ENCODE results near the gene ZNF618. TPM values are rescaled to one million over a fixed set of nuclear protein-coding genes. Genes with fewer than 3 reads are reported as not detected.

The ZNF618 gene
- total and polyA plus RNA-seq, 7 donors = 0.92 to 8.0 (median 2.3) TPM

- WGBS, 2 donors = 81 to 86% methylated on average over 6 of the region's 6 CpGs
- no peak overlapping the region for H3K4me3 ChIP-seq
- H3K27me3 ChIP-seq = no peaks in the 10 kb centered on the region
- H3K27ac ChIP-seq = no peak overlapping the region
- peaks cover 0 to 3% (median 0%) of the 10 kb centered on the region in 4 donors for H3K9me3 ChIP-seq
- H3K36me3 ChIP-seq = no peaks in the 10 kb centered on the region
- no peak for DNase-seq
- TF ChIP-seq POLR2A (IDR thresholded peaks at IDR 0.05) (no peak), CTCF (IDR thresholded peaks at IDR 0.05) (no peak), POLR2AphosphoS5 (IDR thresholded peaks at IDR 0.05) (no peak), EP300 (IDR thresholded peaks at IDR 0.05) (no peak)
- intact Hi-C loops (cut with DNase I) = no loop called here
- peaks cover 0 to 8% (median 7%) of the 10 kb centered on the region in 4 donors for H3K4me1 ChIP-seq
Measured at GRCh38 chr9:113892861-113893491, 16.9 kb downstream of the ZNF618 start.

GRCh38 chr9:113894166-113894565 is 18.1 kb downstream of the ZNF618 start:
- Histone ChIP-seq H3K4me1 (no peaks in the 10 kb centered on the region), H3K9me3 (peaks cover 0 to 3% (median 0%) of the 10 kb centered on the region in 4 donors), H3K27ac (no peak overlapping the region), H3K27me3 (no peaks in the 10 kb centered on the region), H3K4me3 (no peak overlapping the region), H3K36me3 (no peaks in the 10 kb centered on the region)
- intact Hi-C loops (cut with DNase I) = no loop called here
- WGBS, 2 donors = 96 to 98% methylated on average over 1 of the region's 1 CpG
- no peak for DNase-seq
- TF ChIP-seq EP300 (IDR thresholded peaks at IDR 0.05) = no peak
- TF ChIP-seq CTCF (IDR thresholded peaks at IDR 0.05) = no peak
- no peak for TF ChIP-seq POLR2A (IDR thresholded peaks at IDR 0.05)
- no peak for TF ChIP-seq POLR2AphosphoS5 (IDR thresholded peaks at IDR 0.05)

GRCh38 chr9:113895526-113895925 is 19.4 kb downstream of the ZNF618 start:
- WGBS, 2 donors = 73 to 74% methylated on average over 3 of the region's 3 CpGs
- no peaks in the 10 kb centered on the region for H3K4me1 ChIP-seq
- intact Hi-C loops (cut with DNase I) = no loop called here
- H3K27ac ChIP-seq = no peak overlapping the region
- peaks cover 0 to 1% (median 0%) of the 10 kb centered on the region in 4 donors for H3K9me3 ChIP-seq
- H3K4me3 ChIP-seq = no peak overlapping the region
- H3K27me3 ChIP-seq = no peaks in the 10 kb centered on the region
- no peaks in the 10 kb centered on the region for H3K36me3 ChIP-seq
- no peak for DNase-seq
- TF ChIP-seq EP300 (IDR thresholded peaks at IDR 0.05) (no peak), CTCF (IDR thresholded peaks at IDR 0.05) (no peak), POLR2A (IDR thresholded peaks at IDR 0.05) (no peak), POLR2AphosphoS5 (IDR thresholded peaks at IDR 0.05) (no peak)

- intact Hi-C loops (cut with DNase I) = no loop called here
- TF ChIP-seq POLR2AphosphoS5 (IDR thresholded peaks at IDR 0.05) (no peak), POLR2A (IDR thresholded peaks at IDR 0.05) (no peak), EP300 (IDR thresholded peaks at IDR 0.05) (no peak), CTCF (IDR thresholded peaks at IDR 0.05) (no peak)
- no peaks in the 10 kb centered on the region for H3K36me3 ChIP-seq
Measured at GRCh38 chr9:113896713-113897112, 20.6 kb downstream of the ZNF618 start.

DNA sequence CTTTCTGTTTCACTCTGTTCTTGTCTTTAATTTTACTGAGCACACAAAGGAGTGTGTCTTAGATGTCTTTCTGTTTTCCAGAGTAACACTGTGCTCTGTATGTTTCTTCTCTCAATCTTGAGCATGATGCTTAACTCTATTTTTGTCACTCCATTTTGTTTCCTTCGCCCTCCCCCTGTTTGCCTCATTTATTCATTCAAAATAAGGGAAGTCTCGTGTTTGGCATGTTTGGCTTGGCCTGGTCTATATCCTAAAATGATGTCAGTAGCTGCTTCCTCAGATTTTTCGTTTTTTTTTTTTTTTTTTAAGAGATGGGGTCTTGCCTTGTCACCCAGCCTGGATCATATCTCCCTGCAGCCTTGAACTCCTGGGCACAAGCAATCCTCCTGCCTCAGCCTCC is 22.0 kb downstream of the ZNF618 start:
- 75 to 85% methylated on average over 3 of the region's 3 CpGs for WGBS, 2 donors
- DNase-seq = no peak
- TF ChIP-seq EP300 (IDR thresholded peaks at IDR 0.05) = no peak
- no peak for TF ChIP-seq POLR2A (IDR thresholded peaks at IDR 0.05)
- no peak for TF ChIP-seq CTCF (IDR thresholded peaks at IDR 0.05)
- no peak for TF ChIP-seq POLR2AphosphoS5 (IDR thresholded peaks at IDR 0.05)
- Histone ChIP-seq H3K4me1 (no peaks in the 10 kb centered on the region), H3K36me3 (no peaks in the 10 kb centered on the region), H3K27ac (no peak overlapping the region), H3K9me3 (peaks cover 0 to 3% (median 0%) of the 10 kb centered on the region in 4 donors), H3K4me3 (no peak overlapping the region), H3K27me3 (no peaks in the 10 kb centered on the region)
- intact Hi-C loops (cut with DNase I) = no loop called here

More at GRCh38 chr9:113896713-113897112, 20.6 kb downstream of the ZNF618 start:
- H3K9me3 ChIP-seq = no peaks in the 10 kb centered on the region
- H3K27me3 ChIP-seq = no peaks in the 10 kb centered on the region
- no peak overlapping the region for H3K27ac ChIP-seq
- H3K4me3 ChIP-seq = no peak overlapping the region
- DNase-seq = no peak
- no peaks in the 10 kb centered on the region for H3K4me1 ChIP-seq
